Islet of Langerhans (tissue), 1 donor: Measurements from ENCODE around the gene GOLGA3.
"Not testable (repeated sequence)": the region's sequence is repeated elsewhere in the genome, so short reads cannot be mapped to it uniquely, and the experiment has no call there.

Source experiments
- FAIRE-seq: peaks from one replicate; lab custom pipeline; 2011; peaks lifted over from hg19 to GRCh38; lab: Jason Lieb, UNC

GOLGA3 gene

GRCh38 chr12:132847363-132848356, 19.0 kb upstream of the GOLGA3 start:
- no peak for FAIRE-seq

- not testable (repeated sequence) for FAIRE-seq
These were observed 16.0 kb upstream of the GOLGA3 start for GRCh38 chr12:132844681-132845080.

GRCh38 chr12:132842449-132843045, 13.9 kb upstream of the GOLGA3 start:
- FAIRE-seq: no peak

- no peak for FAIRE-seq
These were observed 12.5 kb upstream of the GOLGA3 start for GRCh38 chr12:132841151-132841550.

- no peak for FAIRE-seq
These were observed 11.9 kb upstream of the GOLGA3 start for GRCh38 chr12:132840536-132840935.

GRCh38 chr12:132839558-132840235, 11.0 kb upstream of the GOLGA3 start:
- FAIRE-seq: no peak

- no peak for FAIRE-seq
These were observed 9.9 kb upstream of the GOLGA3 start for GRCh38 chr12:132838410-132839080.

GRCh38 chr12:132837693-132838409, 9.2 kb upstream of the GOLGA3 start:
- FAIRE-seq: no peak

- FAIRE-seq: no peak
These were observed 8.2 kb upstream of the GOLGA3 start for GRCh38 chr12:132836795-132837331.

- FAIRE-seq: not testable (repeated sequence)
These were observed 7.6 kb upstream of the GOLGA3 start for GRCh38 chr12:132836230-132836629.

GRCh38 chr12:132835076-132836025, 6.7 kb upstream of the GOLGA3 start:
- FAIRE-seq: no peak

GRCh38 chr12:132834181-132834711, 5.6 kb upstream of the GOLGA3 start:
- no peak for FAIRE-seq

GRCh38 chr12:132833341-132833740, 4.7 kb upstream of the GOLGA3 start:
- FAIRE-seq: no peak

- FAIRE-seq: no peak
These were observed 3.1 kb upstream of the GOLGA3 start for GRCh38 chr12:132831771-132832170.

- no peak for FAIRE-seq
These were observed 636 bp downstream of the GOLGA3 start for GRCh38 chr12:132827763-132828703.

- FAIRE-seq: no peak
These were observed 2.8 kb downstream of the GOLGA3 start for GRCh38 chr12:132825861-132826260.

GRCh38 chr12:132825089-132825488, 3.6 kb downstream of the GOLGA3 start:
- FAIRE-seq: no peak

- no peak for FAIRE-seq
These were observed 4.6 kb downstream of the GOLGA3 start for GRCh38 chr12:132824053-132824452.

GRCh38 chr12:132818562-132818961, 10.1 kb downstream of the GOLGA3 start:
- FAIRE-seq: no peak
